GM19025 (cell line): Measurements from ENCODE around the gene ZHX3.

Experiments
- ATAC-seq: cut with Tn5 transposase; IDR thresholded peaks from one replicate; pipeline ENCODE4 v1.9.1; 2021; ENCODE audit warnings: mild to moderate bottlenecking, low read depth, moderate library complexity; ENCODE audit not compliant: unreplicated experiment

ZHX3 gene

GRCh38 chr20:41304424-41305079, 13.0 kb downstream of the ZHX3 start:
- no peak for ATAC-seq

GRCh38 chr20:41304002-41304401, 13.5 kb downstream of the ZHX3 start:
- ATAC-seq: no peak

GRCh38 chr20:41300886-41301285, 16.6 kb downstream of the ZHX3 start:
- ATAC-seq: no peak

GRCh38 chr20:41300383-41300782, 17.1 kb downstream of the ZHX3 start:
- no peak for ATAC-seq

GRCh38 chr20:41299899-41300298, 17.6 kb downstream of the ZHX3 start:
- no peak for ATAC-seq

GRCh38 chr20:41293269-41294037, 24.1 kb downstream of the ZHX3 start:
- ATAC-seq: no peak

- no peak for ATAC-seq
Observed at GRCh38 chr20:41290804-41291389, 26.6 kb downstream of the ZHX3 start.

GRCh38 chr20:41287327-41287726, 30.2 kb downstream of the ZHX3 start:
- no peak for ATAC-seq

- no peak for ATAC-seq
Observed at GRCh38 chr20:41286240-41286851, 31.2 kb downstream of the ZHX3 start.

GRCh38 chr20:41279546-41280225, 37.8 kb downstream of the ZHX3 start:
- ATAC-seq: no peak

GRCh38 chr20:41278936-41279335, 38.6 kb downstream of the ZHX3 start:
- ATAC-seq: no peak

GRCh38 chr20:41277049-41277448, 40.5 kb downstream of the ZHX3 start:
- no peak for ATAC-seq

GRCh38 chr20:41276317-41276751, 41.2 kb downstream of the ZHX3 start:
- ATAC-seq: no peak

GRCh38 chr20:41275301-41275731, 42.2 kb downstream of the ZHX3 start:
- ATAC-seq: no peak

GRCh38 chr20:41274152-41274551, 43.4 kb downstream of the ZHX3 start:
- ATAC-seq: no peak

GRCh38 chr20:41273445-41273844, 44.1 kb downstream of the ZHX3 start:
- no peak for ATAC-seq

- ATAC-seq: no peak
Observed at GRCh38 chr20:41272339-41272738, 45.2 kb downstream of the ZHX3 start.

GRCh38 chr20:41268917-41269652, 48.4 kb downstream of the ZHX3 start:
- ATAC-seq: no peak

GRCh38 chr20:41268402-41268801, 49.1 kb downstream of the ZHX3 start:
- ATAC-seq: no peak

- ATAC-seq: no peak
Observed at GRCh38 chr20:41265938-41266337, 51.6 kb downstream of the ZHX3 start.
